HEK293 (cell line): ENCODE data around the gene ABI3BP.

Source experiments
- CTCF ChIA-PET: fragments of 350-600 bp; formaldehyde crosslinking; extraction: SDS; loops from one replicate; lab custom pipeline; 2021; ENCODE audit warnings: antibody characterized with exemption; lab: Yijun Ruan, JAX
- POLR2A ChIA-PET: fragments of 300-600 bp; formaldehyde crosslinking; extraction: SDS; loops from one replicate; lab custom pipeline; 2020; ENCODE audit warnings: antibody characterized with exemption, inconsistent platforms; lab: Yijun Ruan, JAX
- H3K27ac ChIP-seq: fragments of 200-500 bp; sonication (Bioruptor generic); 2 replicates; pipeline ENCODE4 v1.5.1; 2014; ENCODE audit warnings: low read depth, low read length, control low read depth, inconsistent platforms; ENCODE audit errors: extremely low read depth
- H3K36me3 ChIP-seq, 2 experiments: fragments of 200-500 bp in 1 of 2; sonication (Bioruptor generic) in 1 of 2; 1 replicate in 1 of 2; 2 replicates in 1 of 2; pipeline ENCODE4 v1.5.1; 2014 to 2017; ENCODE audit warnings: inconsistent platforms in 2 of 2, low read length in 2 of 2; ENCODE audit not compliant: control insufficient read depth in 2 of 2, insufficient read depth in 1 of 2
- H3K4me1 ChIP-seq: fragments of 200-500 bp; sonication (Bioruptor generic); 2 replicates; pipeline ENCODE4 v1.5.1; 2014; ENCODE audit warnings: mild to moderate bottlenecking, low read length, inconsistent platforms; ENCODE audit not compliant: control insufficient read depth, insufficient read depth
- H3K4me3 ChIP-seq: 2 replicates; pipeline ENCODE4 v1.5.1; 2011; ENCODE audit warnings: low read depth, mild to moderate bottlenecking, control low read depth, low read length, moderate library complexity
- H3K9me3 ChIP-seq: fragments of 200-500 bp; sonication (Bioruptor generic); 2 replicates; pipeline ENCODE4 v1.5.1; 2014; ENCODE audit warnings: low read depth, low read length, inconsistent platforms; ENCODE audit not compliant: control insufficient read depth, insufficient read depth
- BCL11A ChIP-seq: fragments of 450-650 bp; formaldehyde crosslinking; IDR thresholded peaks from 2 replicates; pipeline ENCODE4 v1.5.1; 2016; ENCODE audit warnings: low read depth, missing biosample characterization, missing genetic modification characterization
- SP3 ChIP-seq: fragments of 450-650 bp; formaldehyde crosslinking; IDR thresholded peaks from 2 replicates; pipeline ENCODE4 v1.5.1; 2016; ENCODE audit warnings: missing biosample characterization, missing genetic modification characterization
- TRIM28 ChIP-seq: IDR thresholded peaks from 2 replicates; pipeline ENCODE4 v1.6.1; 2011; ENCODE audit warnings: low read length, control low read depth, borderline replicate concordance
- ZBTB1 ChIP-seq: fragments of 450-650 bp; formaldehyde crosslinking; IDR thresholded peaks from 2 replicates; pipeline ENCODE4 v1.5.1; 2016; ENCODE audit warnings: missing biosample characterization, missing genetic modification characterization
- ZNF10 ChIP-seq: fragments of 450-650 bp; formaldehyde crosslinking; IDR thresholded peaks from 2 replicates; pipeline ENCODE4 v1.5.1; 2017; ENCODE audit warnings: missing biosample characterization, missing genetic modification characterization
- ZNF214 ChIP-seq: fragments of 450-650 bp; formaldehyde crosslinking; IDR thresholded peaks from 2 replicates; pipeline ENCODE4 v1.5.1; 2017; ENCODE audit warnings: missing biosample characterization, mild to moderate bottlenecking, missing genetic modification characterization, borderline replicate concordance
- ZNF398 ChIP-seq: fragments of 450-650 bp; formaldehyde crosslinking; IDR thresholded peaks from 2 replicates; pipeline ENCODE4 v1.5.1; 2017; ENCODE audit warnings: missing biosample characterization, missing genetic modification characterization
- ZNF423 ChIP-seq: fragments of 450-650 bp; formaldehyde crosslinking; IDR thresholded peaks from 2 replicates; pipeline ENCODE4 v1.5.1; 2016; ENCODE audit warnings: missing biosample characterization, missing genetic modification characterization
- ZNF433 ChIP-seq: fragments of 450-650 bp; formaldehyde crosslinking; IDR thresholded peaks from 2 replicates; pipeline ENCODE4 v1.5.1; 2016; ENCODE audit warnings: missing biosample characterization, missing genetic modification characterization, low read depth
- ZNF473 ChIP-seq: fragments of 450-650 bp; formaldehyde crosslinking; IDR thresholded peaks from 2 replicates; pipeline ENCODE4 v1.5.1; 2017; ENCODE audit warnings: missing biosample characterization, missing genetic modification characterization
- ZNF610 ChIP-seq: fragments of 450-650 bp; formaldehyde crosslinking; IDR thresholded peaks from 2 replicates; pipeline ENCODE4 v1.5.1; 2016; ENCODE audit warnings: missing biosample characterization, missing genetic modification characterization, borderline replicate concordance
- ZNF626 ChIP-seq: fragments of 450-650 bp; sonication (Bioruptor Pico); formaldehyde crosslinking; IDR thresholded peaks from 2 replicates; pipeline ENCODE4 v1.5.1; 2018; ENCODE audit warnings: missing biosample characterization, missing genetic modification characterization, inconsistent platforms
- ZNF654 ChIP-seq: fragments of 450-650 bp; formaldehyde crosslinking; IDR thresholded peaks from 2 replicates; pipeline ENCODE4 v1.5.1; 2016; ENCODE audit warnings: low read depth, missing biosample characterization, missing genetic modification characterization
- ZNF768 ChIP-seq: fragments of 450-650 bp; formaldehyde crosslinking; IDR thresholded peaks from 2 replicates; pipeline ENCODE4 v1.5.1; 2018; ENCODE audit warnings: missing biosample characterization, mild to moderate bottlenecking, missing genetic modification characterization
- ZNF837 ChIP-seq: fragments of 450-650 bp; formaldehyde crosslinking; IDR thresholded peaks from 2 replicates; pipeline ENCODE4 v1.5.1; 2016; ENCODE audit warnings: missing biosample characterization, missing genetic modification characterization
- ZNF843 ChIP-seq: fragments of 450-650 bp; formaldehyde crosslinking; IDR thresholded peaks from 2 replicates; pipeline ENCODE4 v1.5.1; 2016; ENCODE audit warnings: missing biosample characterization, missing genetic modification characterization
- ZSCAN5A ChIP-seq: fragments of 450-650 bp; formaldehyde crosslinking; IDR thresholded peaks from 2 replicates; pipeline ENCODE4 v1.5.1; 2016; ENCODE audit warnings: missing biosample characterization, missing genetic modification characterization
- TF ChIP-seq, protein P1 (sequence below): sonication (generic); formaldehyde crosslinking; IDR thresholded peaks from 2 replicates; pipeline ENCODE4 v1.8.1; 2022; ENCODE audit warnings: mild to moderate bottlenecking, moderate library complexity, missing genetic modification reagents
- TF ChIP-seq, protein P2 (sequence below): fragments of 450-650 bp; formaldehyde crosslinking; conservative IDR thresholded peaks from 2 replicates; pipeline ENCODE4 v1.5.1; 2016; ENCODE audit warnings: low read depth, missing biosample characterization, missing genetic modification characterization

Gene ABI3BP

DNA sequence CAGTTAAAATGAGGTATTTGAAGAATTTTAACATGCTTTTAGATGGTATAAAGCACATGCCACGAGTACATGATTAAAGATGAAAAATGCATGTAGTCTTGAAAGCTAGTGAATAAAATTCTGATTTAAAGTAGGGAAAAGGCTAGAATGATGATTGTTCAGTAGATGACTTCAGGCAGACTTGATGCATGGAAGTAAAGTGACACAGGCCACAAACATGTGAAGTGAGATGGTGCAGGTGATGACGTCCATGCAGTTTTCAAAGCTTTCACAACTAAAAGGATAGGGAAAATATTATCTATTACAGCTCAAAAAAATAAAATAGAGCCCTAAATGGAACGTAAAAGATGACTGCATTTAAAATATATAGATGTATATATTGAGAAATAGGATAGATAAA lies 143.1 kb downstream of the ABI3BP start (continued):
- TF ChIP-seq ZNF433 (tag by site-specific recombination) (no peak), ZNF610 (tag by site-specific recombination) (no peak), ZNF423 (tag by site-specific recombination) (no peak)
- TF ChIP-seq, all 188 proteins: peak for 0

DNA sequence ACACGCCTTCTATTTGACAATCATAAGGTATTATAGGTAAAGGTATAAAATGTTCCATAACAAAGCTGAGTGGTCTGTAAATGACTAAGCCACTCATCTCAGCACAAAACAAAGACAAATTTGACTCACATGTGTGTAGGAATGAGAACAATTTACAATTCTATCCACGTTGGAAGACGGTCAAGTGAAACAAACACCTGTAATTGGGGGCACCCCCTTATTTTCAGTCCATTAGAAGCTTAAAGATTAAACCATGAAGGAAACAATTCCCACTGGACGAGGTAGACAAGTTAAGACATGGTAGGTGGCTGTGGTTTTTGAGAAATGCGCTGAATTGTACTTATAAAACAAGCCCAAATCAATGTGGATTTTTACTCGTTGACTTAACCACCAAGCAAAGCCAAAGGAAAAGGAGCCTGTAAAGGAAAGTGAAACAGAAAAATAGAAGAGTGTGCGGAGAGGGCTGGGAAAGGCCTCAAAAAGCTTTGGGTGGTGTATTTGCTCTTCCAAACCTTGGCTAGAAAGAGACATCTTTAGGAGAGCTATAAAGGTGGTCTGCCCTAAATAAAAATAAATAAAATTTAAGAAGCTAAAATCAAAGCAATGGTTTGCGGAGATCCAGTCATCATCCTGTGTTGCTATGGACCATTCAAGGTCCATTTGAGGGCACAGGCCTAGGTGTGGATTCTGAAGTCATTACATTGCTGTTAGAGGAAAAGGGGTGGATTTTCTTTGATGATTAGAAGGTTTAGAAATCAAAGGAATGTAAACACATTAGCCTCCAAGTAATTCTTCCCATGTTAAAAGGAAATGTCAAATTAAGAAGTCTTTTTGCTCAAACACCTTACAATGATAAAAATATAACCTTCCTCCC lies 148.9 kb downstream of the ABI3BP start:
- POLR2A ChIA-PET, result no interaction called here
- Histone ChIP-seq H3K4me3 (no peak overlapping the region), H3K4me1 (no peaks in the 10 kb centered on the region), H3K27ac (no peak overlapping the region), H3K36me3 (no peaks in the 10 kb centered on the region), H3K9me3 (no peaks in the 10 kb centered on the region)
- TF ChIP-seq ZSCAN5A (tag by site-specific recombination), result no peak
- TF ChIP-seq ZNF837 (tag by site-specific recombination), result no peak
- no peak for TF ChIP-seq ZNF398 (tag by site-specific recombination)
- TF ChIP-seq, protein P1, sequence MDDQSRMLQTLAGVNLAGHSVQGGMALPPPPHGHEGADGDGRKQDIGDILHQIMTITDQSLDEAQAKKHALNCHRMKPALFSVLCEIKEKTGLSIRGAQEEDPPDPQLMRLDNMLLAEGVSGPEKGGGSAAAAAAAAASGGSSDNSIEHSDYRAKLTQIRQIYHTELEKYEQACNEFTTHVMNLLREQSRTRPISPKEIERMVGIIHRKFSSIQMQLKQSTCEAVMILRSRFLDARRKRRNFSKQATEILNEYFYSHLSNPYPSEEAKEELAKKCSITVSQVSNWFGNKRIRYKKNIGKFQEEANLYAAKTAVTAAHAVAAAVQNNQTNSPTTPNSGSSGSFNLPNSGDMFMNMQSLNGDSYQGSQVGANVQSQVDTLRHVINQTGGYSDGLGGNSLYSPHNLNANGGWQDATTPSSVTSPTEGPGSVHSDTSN, result no peak
- TF ChIP-seq, protein P2, sequence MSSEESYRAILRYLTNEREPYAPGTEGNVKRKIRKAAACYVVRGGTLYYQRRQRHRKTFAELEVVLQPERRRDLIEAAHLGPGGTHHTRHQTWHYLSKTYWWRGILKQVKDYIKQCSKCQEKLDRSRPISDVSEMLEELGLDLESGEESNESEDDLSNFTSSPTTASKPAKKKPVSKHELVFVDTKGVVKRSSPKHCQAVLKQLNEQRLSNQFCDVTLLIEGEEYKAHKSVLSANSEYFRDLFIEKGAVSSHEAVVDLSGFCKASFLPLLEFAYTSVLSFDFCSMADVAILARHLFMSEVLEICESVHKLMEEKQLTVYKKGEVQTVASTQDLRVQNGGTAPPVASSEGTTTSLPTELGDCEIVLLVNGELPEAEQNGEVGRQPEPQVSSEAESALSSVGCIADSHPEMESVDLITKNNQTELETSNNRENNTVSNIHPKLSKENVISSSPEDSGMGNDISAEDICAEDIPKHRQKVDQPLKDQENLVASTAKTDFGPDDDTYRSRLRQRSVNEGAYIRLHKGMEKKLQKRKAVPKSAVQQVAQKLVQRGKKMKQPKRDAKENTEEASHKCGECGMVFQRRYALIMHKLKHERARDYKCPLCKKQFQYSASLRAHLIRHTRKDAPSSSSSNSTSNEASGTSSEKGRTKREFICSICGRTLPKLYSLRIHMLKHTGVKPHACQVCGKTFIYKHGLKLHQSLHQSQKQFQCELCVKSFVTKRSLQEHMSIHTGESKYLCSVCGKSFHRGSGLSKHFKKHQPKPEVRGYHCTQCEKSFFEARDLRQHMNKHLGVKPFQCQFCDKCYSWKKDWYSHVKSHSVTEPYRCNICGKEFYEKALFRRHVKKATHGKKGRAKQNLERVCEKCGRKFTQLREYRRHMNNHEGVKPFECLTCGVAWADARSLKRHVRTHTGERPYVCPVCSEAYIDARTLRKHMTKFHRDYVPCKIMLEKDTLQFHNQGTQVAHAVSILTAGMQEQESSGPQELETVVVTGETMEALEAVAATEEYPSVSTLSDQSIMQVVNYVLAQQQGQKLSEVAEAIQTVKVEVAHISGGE (tag by site-specific recombination), result no peak
- no peak for TF ChIP-seq ZNF10 (tag by site-specific recombination)
- TF ChIP-seq ZNF654 (tag by site-specific recombination), result no peak
- TF ChIP-seq ZNF768 (tag by site-specific recombination), result no peak
- no peak for TF ChIP-seq ZNF843
- TF ChIP-seq ZNF626, result no peak
- no peak for TF ChIP-seq BCL11A (tag by site-specific recombination)
- TF ChIP-seq ZNF214 (tag by site-specific recombination), result no peak
- TF ChIP-seq ZNF473 (tag by site-specific recombination), result no peak
- no peak for TF ChIP-seq SP3 (tag by site-specific recombination)
- no peak for TF ChIP-seq ZBTB1 (tag by site-specific recombination)
- TF ChIP-seq TRIM28, result no peak
- CTCF ChIA-PET, result no interaction called here
